Erythroblast (primary cell): ENCODE data around the gene VPS37B.

Source experiments
- GATA1 ChIP-seq: IDR thresholded peaks from 2 replicates; pipeline ENCODE4 v1.6.1; 2011; ENCODE audit warnings: low read depth, mild to moderate bottlenecking, control low read depth, low read length, moderate library complexity
- POLR2A ChIP-seq: IDR thresholded peaks from 2 replicates; pipeline ENCODE4 v1.6.1; 2011; ENCODE audit warnings: mild to moderate bottlenecking, low read length

DNA sequence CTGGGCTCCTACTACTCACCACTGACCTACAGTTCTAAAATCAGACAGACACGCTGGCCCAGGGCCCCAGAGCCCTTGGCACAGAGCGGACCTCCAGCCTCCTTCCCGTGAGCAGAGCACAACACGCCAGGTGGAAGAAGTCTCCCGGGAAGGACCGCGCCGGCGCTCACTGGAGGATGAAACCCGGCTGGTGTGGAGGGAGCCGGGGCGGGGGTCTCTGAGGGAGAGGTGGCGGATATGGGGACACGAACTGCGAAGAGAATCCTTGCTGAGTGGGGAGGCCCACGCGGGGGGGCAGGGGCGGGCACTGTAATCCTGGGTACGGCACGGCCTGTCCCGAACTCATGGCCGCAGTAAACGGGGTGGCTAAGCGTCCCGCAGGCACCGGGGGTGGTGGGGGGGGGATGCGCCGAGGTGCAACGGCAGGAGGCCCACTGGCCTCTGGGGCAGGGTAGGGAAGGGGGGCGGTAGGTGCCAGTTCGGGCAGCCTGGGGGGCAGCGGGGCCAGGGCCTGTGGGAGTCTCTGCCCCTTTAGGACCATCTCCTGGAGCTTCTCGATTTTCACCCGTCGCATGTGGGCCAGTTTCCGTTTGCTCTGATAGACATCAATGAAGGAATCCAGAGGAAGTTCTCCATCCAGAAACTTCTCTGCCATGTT lies 28.8 kb downstream of the VPS37B start:
- TF ChIP-seq POLR2A (no peak), GATA1 (no peak)
